Endothelial cell (in vitro differentiated cells): ENCODE results near the gene PSMA7. TPM values are rescaled to one million over a fixed set of nuclear protein-coding genes. Genes with fewer than 3 reads are reported as not detected.

Experiments used
- DNase-seq: peaks from one replicate; pipeline ENCODE4 v3.0.0; 2021; ENCODE audit warnings: low spot score
- H3K27ac Mint-ChIP-seq: one replicate; pipeline ENCODE4 v1.8.0; 2021; ENCODE audit warnings: mixed read lengths, inconsistent platforms; ENCODE audit not compliant: unreplicated experiment
- H3K27me3 Mint-ChIP-seq: one replicate; pipeline ENCODE4 v1.8.0; 2021; ENCODE audit warnings: mild to moderate bottlenecking, moderate library complexity, mixed read lengths, inconsistent platforms; ENCODE audit not compliant: unreplicated experiment
- H3K36me3 Mint-ChIP-seq: one replicate; pipeline ENCODE4 v1.8.0; 2021; ENCODE audit warnings: mild to moderate bottlenecking, low read depth, mixed read lengths, inconsistent platforms; ENCODE audit not compliant: unreplicated experiment
- H3K4me1 Mint-ChIP-seq: one replicate; pipeline ENCODE4 v1.8.0; 2021; ENCODE audit warnings: mild to moderate bottlenecking, mixed read lengths, inconsistent platforms; ENCODE audit not compliant: unreplicated experiment
- H3K4me3 Mint-ChIP-seq: one replicate; pipeline ENCODE4 v1.8.0; 2021; ENCODE audit warnings: mild to moderate bottlenecking, mixed read lengths, inconsistent platforms; ENCODE audit not compliant: unreplicated experiment
- H3K9me3 Mint-ChIP-seq: one replicate; pipeline ENCODE4 v1.8.0; 2021; ENCODE audit warnings: mixed read lengths, inconsistent platforms; ENCODE audit not compliant: unreplicated experiment
- total RNA-seq: library from RNA; stranded (reverse); fragmentation: NEBNext Ultra II Directional; extraction: Animal tissue kit (Norgen Biotek cat#: 25700); gene quantifications from one replicate; pipeline ENCODE4 v1.2.1, GENCODE V29; 2021; ENCODE audit not compliant: unreplicated experiment
- TF ChIP-seq, protein P1 (sequence below): fragments of 200-600 bp; sonication (generic); IDR thresholded peaks from one replicate; pipeline ENCODE4 v1.5.0; 2021; ENCODE audit warnings: antibody characterized with exemption; ENCODE audit not compliant: unreplicated experiment

PSMA7 gene
- total RNA-seq, 1 donor from 2014 or later: 302 TPM

DNA sequence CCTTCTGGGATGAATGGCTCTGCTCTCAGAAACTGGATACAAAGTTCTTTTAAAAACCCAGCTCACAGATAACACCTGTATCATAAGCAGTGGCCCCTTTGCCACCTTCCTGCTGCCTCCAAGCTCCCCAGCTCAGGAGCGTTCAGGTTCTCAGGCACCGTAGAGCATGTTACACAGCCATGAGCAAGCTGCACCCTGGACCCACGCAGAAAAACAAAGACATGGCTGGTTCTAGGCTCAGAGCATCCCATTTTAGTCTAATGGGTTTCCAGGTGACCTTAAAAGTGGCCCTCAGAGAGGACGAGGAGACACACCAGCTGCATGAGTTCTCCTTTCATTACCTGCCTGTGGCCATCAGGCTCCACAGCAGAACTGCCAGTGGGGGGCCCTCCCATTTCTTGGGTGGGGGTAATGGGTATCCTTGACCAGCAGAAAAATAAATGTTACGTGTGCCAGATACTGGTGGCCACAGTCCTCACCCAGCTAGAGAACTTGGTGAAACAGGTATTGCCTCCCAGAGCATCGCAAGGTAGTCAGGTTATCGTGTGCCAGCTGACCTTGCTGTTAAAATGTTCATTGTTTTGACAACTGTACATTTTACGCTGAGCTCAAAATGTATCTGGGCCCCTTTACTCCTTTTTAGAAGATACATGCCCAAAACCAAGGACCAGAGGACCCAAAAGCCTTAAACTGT, 7.5 kb downstream of the PSMA7 start:
- Mint-ChIP-seq H3K9me3 (no peaks in the 10 kb centered on the region), H3K27me3 (peaks cover 10% of the 10 kb centered on the region), H3K4me3 (no peak overlapping the region), H3K27ac (no peak overlapping the region), H3K4me1 (peaks cover 5% of the 10 kb centered on the region), H3K36me3 (peaks cover 59% of the 10 kb centered on the region)
- DNase-seq: no peak
- TF ChIP-seq, protein P1, sequence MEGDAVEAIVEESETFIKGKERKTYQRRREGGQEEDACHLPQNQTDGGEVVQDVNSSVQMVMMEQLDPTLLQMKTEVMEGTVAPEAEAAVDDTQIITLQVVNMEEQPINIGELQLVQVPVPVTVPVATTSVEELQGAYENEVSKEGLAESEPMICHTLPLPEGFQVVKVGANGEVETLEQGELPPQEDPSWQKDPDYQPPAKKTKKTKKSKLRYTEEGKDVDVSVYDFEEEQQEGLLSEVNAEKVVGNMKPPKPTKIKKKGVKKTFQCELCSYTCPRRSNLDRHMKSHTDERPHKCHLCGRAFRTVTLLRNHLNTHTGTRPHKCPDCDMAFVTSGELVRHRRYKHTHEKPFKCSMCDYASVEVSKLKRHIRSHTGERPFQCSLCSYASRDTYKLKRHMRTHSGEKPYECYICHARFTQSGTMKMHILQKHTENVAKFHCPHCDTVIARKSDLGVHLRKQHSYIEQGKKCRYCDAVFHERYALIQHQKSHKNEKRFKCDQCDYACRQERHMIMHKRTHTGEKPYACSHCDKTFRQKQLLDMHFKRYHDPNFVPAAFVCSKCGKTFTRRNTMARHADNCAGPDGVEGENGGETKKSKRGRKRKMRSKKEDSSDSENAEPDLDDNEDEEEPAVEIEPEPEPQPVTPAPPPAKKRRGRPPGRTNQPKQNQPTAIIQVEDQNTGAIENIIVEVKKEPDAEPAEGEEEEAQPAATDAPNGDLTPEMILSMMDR: no peak

DNA sequence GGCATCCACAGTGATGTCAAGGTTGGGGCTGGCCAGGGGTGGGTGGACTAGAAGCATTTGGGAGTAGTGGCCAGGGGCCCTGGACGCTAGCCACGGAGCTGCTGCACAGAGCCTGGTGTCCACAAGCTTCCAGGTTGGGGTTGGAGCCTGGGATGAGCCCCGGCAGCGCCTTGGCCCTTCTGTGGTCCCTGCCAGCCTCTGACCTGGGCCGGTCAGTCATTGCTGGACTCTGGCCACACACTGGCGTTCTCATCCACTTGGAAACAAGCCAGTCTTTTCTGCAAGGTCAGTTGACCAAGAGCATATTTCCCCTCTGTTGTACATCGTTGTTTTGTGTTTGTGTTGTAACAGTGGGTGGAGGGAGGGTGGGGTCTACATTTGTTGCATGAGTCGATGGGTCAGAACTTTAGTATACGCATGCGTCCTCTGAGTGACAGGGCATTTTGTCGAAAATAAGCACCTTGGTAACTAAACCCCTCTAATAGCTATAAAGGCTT, 8.4 kb downstream of the PSMA7 start:
- H3K27ac Mint-ChIP-seq: no peak overlapping the region
- peaks cover 60% of the 10 kb centered on the region for H3K36me3 Mint-ChIP-seq
- DNase-seq: no peak
- H3K9me3 Mint-ChIP-seq: no peaks in the 10 kb centered on the region
- H3K4me1 Mint-ChIP-seq: no peaks in the 10 kb centered on the region
- no peak overlapping the region for H3K4me3 Mint-ChIP-seq
- TF ChIP-seq, protein P1: no peak
- peaks cover 7% of the 10 kb centered on the region for H3K27me3 Mint-ChIP-seq

DNA sequence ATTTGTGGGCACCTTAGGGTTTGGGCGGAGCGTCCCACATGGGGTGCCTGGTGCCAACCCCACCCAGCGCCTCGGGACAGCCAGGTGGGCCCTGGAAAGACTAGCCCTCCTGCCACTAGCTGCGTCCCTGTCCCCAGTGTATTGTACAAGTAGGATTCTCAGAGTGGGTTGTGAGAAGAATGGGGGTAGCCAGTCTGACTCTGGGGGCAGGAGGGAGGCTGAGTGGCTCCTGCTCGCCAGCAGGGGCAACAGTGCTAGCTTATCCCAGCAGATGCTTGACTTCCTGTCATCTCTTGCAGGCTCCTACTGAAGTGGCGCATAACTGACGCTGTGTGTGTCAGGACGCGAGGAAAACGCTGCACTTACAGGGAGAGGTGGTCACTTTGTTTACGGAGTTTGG, 9.3 kb downstream of the PSMA7 start:
- no peaks in the 10 kb centered on the region for H3K4me1 Mint-ChIP-seq
- no peak overlapping the region for H3K27ac Mint-ChIP-seq
- H3K27me3 Mint-ChIP-seq: peaks cover 7% of the 10 kb centered on the region
- no peaks in the 10 kb centered on the region for H3K9me3 Mint-ChIP-seq
- H3K4me3 Mint-ChIP-seq: no peak overlapping the region
- TF ChIP-seq, protein P1: no peak
- peaks cover 53% of the 10 kb centered on the region for H3K36me3 Mint-ChIP-seq
- no peak for DNase-seq

DNA sequence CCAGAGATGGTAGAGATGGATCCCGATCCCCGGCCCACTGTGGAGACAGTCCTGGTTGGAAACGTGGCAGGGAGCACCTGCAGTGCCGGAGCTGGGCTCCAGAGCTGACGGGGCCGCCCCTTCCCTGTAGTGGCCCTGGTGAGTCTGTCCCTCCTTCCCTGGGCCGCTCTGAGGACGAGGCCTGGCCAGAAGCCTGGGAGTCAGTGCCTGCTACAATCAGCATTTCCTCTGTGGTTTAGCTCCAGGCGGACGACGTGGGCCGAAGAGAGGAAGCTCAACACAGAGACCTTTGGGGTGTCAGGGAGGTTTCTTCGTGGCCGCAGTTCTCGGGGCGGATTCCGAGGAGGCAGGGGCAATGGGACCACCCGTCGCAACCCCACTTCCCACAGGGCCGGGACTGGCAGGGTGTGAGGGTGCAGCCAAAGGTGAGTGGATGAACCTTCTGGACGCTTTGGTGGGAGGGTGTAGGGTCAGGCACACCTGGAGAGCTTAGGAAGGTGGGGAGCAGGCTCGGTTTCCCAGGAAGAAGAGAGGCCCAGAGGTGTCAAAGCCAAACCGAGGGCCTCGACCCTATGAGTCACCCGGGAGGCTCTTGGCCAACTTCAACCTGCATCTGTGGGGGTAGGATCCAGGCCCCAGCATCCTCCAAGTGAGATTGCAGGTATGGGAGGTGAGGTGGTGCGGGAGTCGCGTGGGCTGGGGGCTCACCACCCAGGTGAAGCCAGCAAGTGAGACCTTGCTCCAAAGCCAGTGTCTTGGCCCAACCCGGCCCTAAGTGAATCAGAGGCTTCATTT, 9.9 kb downstream of the PSMA7 start:
- TF ChIP-seq, protein P1: no peak

DNA sequence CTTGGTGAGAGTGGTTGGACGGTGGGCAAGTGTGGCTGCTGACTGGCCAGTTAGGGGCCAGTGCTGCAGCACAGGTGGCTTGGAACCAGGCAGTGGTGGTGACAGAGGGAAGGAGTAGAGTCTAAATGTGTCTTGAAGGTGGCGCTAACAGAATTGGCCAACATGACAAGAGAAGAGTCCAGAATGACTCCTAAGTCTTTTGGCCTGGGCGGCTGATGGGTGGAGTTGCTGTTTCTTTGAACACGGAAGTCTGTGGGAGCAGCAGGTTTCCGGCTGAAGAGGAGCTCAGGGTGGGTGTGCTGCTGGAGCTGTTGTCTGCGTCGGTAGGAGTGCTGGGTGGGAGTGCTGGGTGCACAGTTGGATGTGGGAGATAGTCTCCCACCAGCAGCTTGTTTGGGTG, 10.8 kb downstream of the PSMA7 start:
- Mint-ChIP-seq H3K36me3 (peaks cover 47% of the 10 kb centered on the region), H3K27ac (no peak overlapping the region), H3K4me3 (peak overlapping the region; percentile 20), H3K4me1 (no peaks in the 10 kb centered on the region), H3K27me3 (peaks cover 3% of the 10 kb centered on the region), H3K9me3 (no peaks in the 10 kb centered on the region)
- DNase-seq: no peak
- TF ChIP-seq, protein P1: no peak

More for the DNA sequence above, 9.9 kb downstream of the PSMA7 start:
- Mint-ChIP-seq H3K36me3 (peaks cover 47% of the 10 kb centered on the region), H3K27ac (no peak overlapping the region), H3K4me1 (no peaks in the 10 kb centered on the region), H3K4me3 (no peak overlapping the region), H3K9me3 (no peaks in the 10 kb centered on the region), H3K27me3 (peaks cover 6% of the 10 kb centered on the region)
- no peak for DNase-seq
